ENCODE results near the gene FTCDNL1. TPM values are rescaled to one million over a fixed set of nuclear protein-coding genes. Genes with fewer than 3 reads are reported as not detected.

FTCDNL1 gene
- total and polyA plus RNA-seq, 2 donors (not counting 1 experiment from before 2014, with no cell fraction given) = 1.7 to 1.9 TPM

GRCh38 chr2:199770716-199771115 lies 80.3 kb downstream of the FTCDNL1 start:
- H3K27ac Mint-ChIP-seq = no peak overlapping the region
- no peak overlapping the region for H3K4me3 Mint-ChIP-seq
- Histone ChIP-seq H3K4me3 (ENCODE audit: control extremely low read depth in 1 of 5, extremely low read depth in 1 of 5, insufficient read depth in 1 of 5, low read depth in 2 of 5, low read length in 4 of 5) (no peak overlapping the region), H3K9me3 (ENCODE audit: control extremely low read depth in 1 of 3, control insufficient read depth in 2 of 3, insufficient read depth in 1 of 3, low read length in 2 of 3) (no peaks in the 10 kb centered on the region), H3K36me3 (replicated peaks in 1 of 2; ENCODE audit: control extremely low read depth in 1 of 2, control insufficient read depth in 1 of 2, extremely low read depth in 1 of 2, insufficient read depth in 2 of 2, low read length in 1 of 2) (no peaks in the 10 kb centered on the region), H3K9ac (ENCODE audit: low read length) (no peak overlapping the region), H3K27ac (ENCODE audit: low read length in 2 of 2) (no peak overlapping the region), H4K20me1 (ENCODE audit: control insufficient read depth, insufficient read depth, low read length, poor library complexity, severe bottlenecking) (no peaks in the 10 kb centered on the region), H3K79me2 (ENCODE audit: control insufficient read depth, insufficient read depth, low read length) (no peaks in the 10 kb centered on the region), H2AFZ (ENCODE audit: insufficient read depth, low read depth, low read length, poor library complexity, severe bottlenecking) (no peak overlapping the region), H3K4me1 (ENCODE audit: control insufficient read depth in 2 of 2, insufficient read depth in 2 of 2, low read length in 2 of 2) (no peaks in the 10 kb centered on the region), H3K4me2 (replicated peaks; ENCODE audit: low read depth, low read length, poor library complexity, severe bottlenecking) (no peak overlapping the region), H3K27me3 (replicated peaks in 1 of 4; ENCODE audit: control extremely low read depth in 1 of 4, control insufficient read depth in 3 of 4, insufficient read depth in 4 of 4, low read length in 3 of 4) (no peaks in the 10 kb centered on the region)
- DNase-seq (no peak), ATAC-seq (ENCODE audit: low read depth) (no peak)
- TF ChIP-seq CTCF (IDR thresholded peaks at IDR 0.05) = no peak
- no peak for TF ChIP-seq EZH2 (IDR thresholded peaks at IDR 0.05; ENCODE audit: borderline replicate concordance, insufficient read depth, low read depth, low read length, poor library complexity, severe bottlenecking)
- WGBS (ENCODE audit: insufficient coverage) = 100% methylated on average over 2 of the region's 2 CpGs
- ChIA-PET POLR2A (no interaction called here), CTCF (no interaction called here)
- H3K27me3 Mint-ChIP-seq = no peaks in the 10 kb centered on the region
- intact Hi-C loops (cut with micrococcal nuclease) = no loop called here
- no peaks in the 10 kb centered on the region for H3K4me1 Mint-ChIP-seq
- H3K9me3 Mint-ChIP-seq (ENCODE audit: insufficient read depth) = no peaks in the 10 kb centered on the region

GRCh38 chr2:199765646-199766045 lies 85.3 kb downstream of the FTCDNL1 start:
- Mint-ChIP-seq H3K27ac (no peak overlapping the region), H3K4me3 (no peak overlapping the region), H3K9me3 (ENCODE audit: insufficient read depth) (no peaks in the 10 kb centered on the region), H3K4me1 (no peaks in the 10 kb centered on the region), H3K27me3 (no peaks in the 10 kb centered on the region)
- TF ChIP-seq EZH2 (IDR thresholded peaks at IDR 0.05; ENCODE audit: borderline replicate concordance, insufficient read depth, low read depth, low read length, poor library complexity, severe bottlenecking) (no peak), CTCF (IDR thresholded peaks at IDR 0.05) (no peak)
- no peak for ATAC-seq (ENCODE audit: low read depth)
- 93% methylated on average over 3 of the region's 5 CpGs for WGBS (ENCODE audit: insufficient coverage)
- H4K20me1 ChIP-seq (ENCODE audit: control insufficient read depth, insufficient read depth, low read length, poor library complexity, severe bottlenecking) = no peaks in the 10 kb centered on the region
- H3K9me3 ChIP-seq (ENCODE audit: control extremely low read depth in 1 of 3, control insufficient read depth in 2 of 3, insufficient read depth in 1 of 3, low read length in 2 of 3) = no peaks in the 10 kb centered on the region
- no peaks in the 10 kb centered on the region for H3K27me3 ChIP-seq (replicated peaks in 1 of 4; ENCODE audit: control extremely low read depth in 1 of 4, control insufficient read depth in 3 of 4, insufficient read depth in 4 of 4, low read length in 3 of 4)
- H3K4me1 ChIP-seq (ENCODE audit: control insufficient read depth in 2 of 2, insufficient read depth in 2 of 2, low read length in 2 of 2) = no peaks in the 10 kb centered on the region
- no peak overlapping the region for H2AFZ ChIP-seq (ENCODE audit: insufficient read depth, low read depth, low read length, poor library complexity, severe bottlenecking)
- no peaks in the 10 kb centered on the region for H3K79me2 ChIP-seq (ENCODE audit: control insufficient read depth, insufficient read depth, low read length)
- no peak overlapping the region for H3K9ac ChIP-seq (ENCODE audit: low read length)
- ChIA-PET POLR2A (no interaction called here), CTCF (no interaction called here)
- no peak overlapping the region for H3K27ac ChIP-seq (ENCODE audit: low read length in 2 of 2)
- H3K4me2 ChIP-seq (replicated peaks; ENCODE audit: low read depth, low read length, poor library complexity, severe bottlenecking) = no peak overlapping the region
- intact Hi-C loops (cut with micrococcal nuclease) = no loop called here
- H3K4me3 ChIP-seq (ENCODE audit: control extremely low read depth in 1 of 5, extremely low read depth in 1 of 5, insufficient read depth in 1 of 5, low read depth in 2 of 5, low read length in 4 of 5) = no peak overlapping the region
- DNase-seq = no peak
- H3K36me3 ChIP-seq (replicated peaks in 1 of 2; ENCODE audit: control extremely low read depth in 1 of 2, control insufficient read depth in 1 of 2, extremely low read depth in 1 of 2, insufficient read depth in 2 of 2, low read length in 1 of 2) = no peaks in the 10 kb centered on the region
